A549 (cell line): ENCODE results near the gene HOMER3. TPM values are rescaled to one million over a fixed set of nuclear protein-coding genes. Genes with fewer than 3 reads are reported as not detected.

ENCODE experiments used
- ATAC-seq, 2 experiments: fragments of 200-7000 bp in 1 of 2; fragments of >200 bp in 1 of 2; cut with Nextera tagmentation in 1 of 2; cut with Tn5 transposase in 1 of 2; 3 replicates each; pipeline versions ENCODE4 v1.8.0 to v1.9.1; 2018 to 2020; ENCODE audit warnings: mild to moderate bottlenecking in 1 of 2, moderate library complexity in 1 of 2
- CTCF ChIA-PET: fragments of 300-600 bp; sonication (Branson Sonifier 250); formaldehyde crosslinking; extraction: SDS; loops from one replicate; lab custom pipeline; 2021; ENCODE audit warnings: antibody characterized with exemption, inconsistent platforms; lab: Yijun Ruan, JAX
- POLR2A ChIA-PET: fragments of 350-600 bp; formaldehyde crosslinking; extraction: SDS; loops from one replicate; lab custom pipeline; 2021; ENCODE audit warnings: antibody characterized with exemption, inconsistent platforms; lab: Yijun Ruan, JAX
- DNase-seq, 2 experiments: peaks; one replicate each; pipeline versions ENCODE4 v3.0.0 to v3.0.0-alpha.2; 2011 to 2016; ENCODE audit warnings: low read depth in 1 of 2, low spot score in 1 of 2
- FAIRE-seq: peaks from 2 replicates; lab custom pipeline; 2011; peaks lifted over from hg19 to GRCh38; lab: Jason Lieb, UNC
- H3K27ac ChIP-seq, 2 experiments: fragments of >200 bp; sonication (Bioruptor Twin); formaldehyde crosslinking; 3 replicates each; pipeline ENCODE4 v1.5.1; 2016 to 2017
- H3K4me1 ChIP-seq: fragments of >200 bp; sonication (Bioruptor Twin); formaldehyde crosslinking; 3 replicates; pipeline ENCODE4 v1.6.1; 2016
- H3K4me2 ChIP-seq: fragments of >200 bp; sonication (Bioruptor Twin); formaldehyde crosslinking; 3 replicates; pipeline ENCODE4 v1.6.1; 2016
- H3K4me3 ChIP-seq: fragments of >200 bp; sonication (Bioruptor Twin); formaldehyde crosslinking; 3 replicates; pipeline ENCODE4 v1.5.1; 2016
- H3K9me3 ChIP-seq: fragments of >200 bp; sonication (Bioruptor Twin); formaldehyde crosslinking; 3 replicates; pipeline ENCODE4 v1.6.1; 2016
- CHD4 ChIP-seq: fragments of 200-600 bp; sonication (generic); IDR thresholded peaks from 2 replicates; pipeline ENCODE4 v1.6.1; 2016; ENCODE audit warnings: antibody characterized with exemption, mild to moderate bottlenecking, borderline replicate concordance
- CTCF ChIP-seq: fragments of >200 bp; sonication (Bioruptor Twin); formaldehyde crosslinking; IDR thresholded peaks from 3 replicates; pipeline ENCODE4 v1.5.1; 2016
- E2F6 ChIP-seq: IDR thresholded peaks from 2 replicates; pipeline ENCODE4 v1.6.1; 2012; ENCODE audit warnings: low read depth, borderline replicate concordance
- EHF ChIP-seq: fragments of 250-450 bp; sonication (Bioruptor Pico); IDR thresholded peaks from 2 replicates; pipeline ENCODE4 v1.5.0; 2020; ENCODE audit warnings: mild to moderate bottlenecking
- ELK1 ChIP-seq: fragments of 150-350 bp; IDR thresholded peaks from 2 replicates; pipeline ENCODE4 v1.6.1; 2014; ENCODE audit warnings: low read depth, mild to moderate bottlenecking, low read length
- ESRRA ChIP-seq: fragments of 150-350 bp; IDR thresholded peaks from 2 replicates; pipeline ENCODE4 v1.6.1; 2014; ENCODE audit warnings: mild to moderate bottlenecking, low read length, borderline replicate concordance
- FOSB ChIP-seq: fragments of 250-450 bp; sonication (Bioruptor Pico); IDR thresholded peaks from 2 replicates; pipeline ENCODE4 v1.5.0; 2020; ENCODE audit warnings: mild to moderate bottlenecking, moderate library complexity
- HEYL ChIP-seq: fragments of 250-450 bp; sonication (Bioruptor Pico); IDR thresholded peaks from 2 replicates; pipeline ENCODE4 v1.8.0; 2021; ENCODE audit warnings: mild to moderate bottlenecking, moderate library complexity
- HMGXB4 ChIP-seq: fragments of 250-450 bp; sonication (Bioruptor Pico); IDR thresholded peaks from 2 replicates; pipeline ENCODE4 v1.5.0; 2021; ENCODE audit warnings: mild to moderate bottlenecking, moderate library complexity, borderline replicate concordance
- HOXB5 ChIP-seq: fragments of 250-450 bp; sonication (Bioruptor Pico); IDR thresholded peaks from 2 replicates; pipeline ENCODE4 v1.5.0; 2020; ENCODE audit warnings: mild to moderate bottlenecking, moderate library complexity
- MAZ ChIP-seq: fragments of 150-350 bp; IDR thresholded peaks from 2 replicates; pipeline ENCODE4 v1.6.1; 2014; ENCODE audit warnings: antibody characterized with exemption, low read depth, low read length, borderline replicate concordance
- POLR2A ChIP-seq: IDR thresholded peaks from 2 replicates; pipeline ENCODE4 v1.6.1; 2012; ENCODE audit warnings: mild to moderate bottlenecking, low read length
- SREBF2 ChIP-seq: fragments of 450-650 bp; IDR thresholded peaks from 2 replicates; pipeline ENCODE4 v1.6.1; 2014; ENCODE audit warnings: mild to moderate bottlenecking, moderate library complexity
- WGBS: methylation state at CpG from one replicate; pipeline ENCODE4 v1.1.6; 2017; ENCODE audit errors: missing lambda C conversion rate; 5-methylcytosine and 5-hydroxymethylcytosine counted together
- polyA plus RNA-seq, 4 experiments: library from polyadenylated mRNA; depleted of rRNA in 3 of 4; stranded (reverse); fragments of >200 nt; fragmentation: RNase III in 1 of 4; extraction: RNeasy Plus Mini Kit Qiagen cat#74134 plus additional on column Dnase treatment in 1 of 4; gene quantifications; 2 replicates in 3 of 4; 3 replicates in 1 of 4; pipeline ENCODE4 v1.2.3, GENCODE V29; 2011 to 2017

HOMER3 gene
- polyA plus RNA-seq, 2 of the 4 experiments (the other 2 are of a cell fraction) = 9.9 to 35.4 TPM

GRCh38 chr19:18984251-18984650 is 43.2 kb upstream of the HOMER3 start:
- ATAC-seq = no peak
- H3K4me3 ChIP-seq = no peak overlapping the region
- no peaks in the 10 kb centered on the region for H3K9me3 ChIP-seq
- no peak overlapping the region for H3K27ac ChIP-seq
- WGBS = 39% methylated on average over 3 of the region's 3 CpGs
- TF ChIP-seq ELK1 (no peak), E2F6 (no peak), SREBF2 (no peak), EHF (CRISPR knock-in tag) (no peak)
- FAIRE-seq = no peak
- no peak overlapping the region for H3K4me2 ChIP-seq
- CTCF ChIA-PET = interaction anchor here (1.1 to 5.5 kb wide), 4 partner anchors 11 to 90 kb away, joined by 3 to 46 read pairs (median 5); partner anchors contain the start of gene CERS1
- DNase-seq = no peak
- POLR2A ChIA-PET = no interaction called here
- H3K4me1 ChIP-seq = no peaks in the 10 kb centered on the region

GRCh38 chr19:18982669-18983068 is 41.7 kb upstream of the HOMER3 start:
- TF ChIP-seq ESRRA (no peak), HEYL (CRISPR knock-in tag) (no peak), HMGXB4 (CRISPR knock-in tag) (no peak), HOXB5 (CRISPR knock-in tag) (no peak), POLR2A (no peak), CTCF (no peak)
- DNase-seq (no peak), ATAC-seq (no peak), FAIRE-seq (no peak)
- CTCF ChIA-PET = interaction anchor here (0.6 to 2.1 kb wide), 4 partner anchors 45 to 152 kb away, joined by 3 to 6 read pairs (median 4); partner anchors contain the start of gene CERS1
- Histone ChIP-seq H3K4me2 (no peak overlapping the region), H3K4me1 (no peaks in the 10 kb centered on the region), H3K9me3 (no peaks in the 10 kb centered on the region), H3K4me3 (no peak overlapping the region), H3K27ac (no peak overlapping the region)
- POLR2A ChIA-PET = no interaction called here
- 25% methylated on average over 2 of the region's 2 CpGs for WGBS

GRCh38 chr19:18980432-18981020 is 39.5 kb upstream of the HOMER3 start:
- no peaks in the 10 kb centered on the region for H3K4me1 ChIP-seq
- CTCF ChIA-PET = interaction anchor here (1.1 kb wide), 1 partner anchor 9 kb away, joined by 3 read pairs; no protein-coding TSS in a partner anchor
- no peak overlapping the region for H3K4me3 ChIP-seq
- POLR2A ChIA-PET = interaction anchor here (0.7 kb wide), 1 partner anchor 18 kb away, joined by 3 read pairs; no protein-coding TSS in a partner anchor
- no peak for FAIRE-seq
- WGBS = 87% methylated on average over 7 of the region's 7 CpGs
- H3K27ac ChIP-seq = no peak overlapping the region
- no peak for DNase-seq
- no peak for TF ChIP-seq MAZ
- no peak for TF ChIP-seq CHD4
- no peak for TF ChIP-seq FOSB
- TF ChIP-seq, all 56 proteins: peak for 0
- Histone ChIP-seq H3K4me2 (no peak overlapping the region), H3K9me3 (no peaks in the 10 kb centered on the region)
- ATAC-seq = no peak
